ENCODE measurements around the gene ATF7IP. TPM values are rescaled to one million over a fixed set of nuclear protein-coding genes. Genes with fewer than 3 reads are reported as not detected.

Gene ATF7IP
- polyA plus RNA-seq, 3 donors = 16.6 to 51.7 (median 19.2) TPM

- intact Hi-C loops (cut with micrococcal nuclease) = no loop called here
- Histone ChIP-seq H4K20me1 (ENCODE audit: insufficient read depth, low read length) (no peaks in the 10 kb centered on the region), H3K79me2 (ENCODE audit: insufficient read depth, low read length) (no peaks in the 10 kb centered on the region), H3K4me3 (replicated peaks in 1 of 3; ENCODE audit: low read depth in 2 of 3, low read length in 3 of 3) (no peak overlapping the region), H3K9ac (ENCODE audit: insufficient read depth, low read length, poor library complexity, severe bottlenecking) (no peak overlapping the region), H3K9me3 (replicated peaks in 1 of 2; ENCODE audit: control insufficient read depth in 1 of 2, insufficient read depth in 1 of 2, low read length in 2 of 2) (no peaks in the 10 kb centered on the region), H3K27me3 (ENCODE audit: control insufficient read depth in 2 of 2, insufficient read depth in 2 of 2, low read length in 2 of 2) (no peaks in the 10 kb centered on the region), H3K4me1 (ENCODE audit: control insufficient read depth in 1 of 2, insufficient read depth in 2 of 2, low read length in 2 of 2) (peaks cover 2 to 6% of the 10 kb centered on the region in 2 donors), H3K4me2 (replicated peaks; ENCODE audit: extremely low read depth, low read length, poor library complexity, severe bottlenecking) (no peak overlapping the region), H3K36me3 (replicated peaks in 1 of 2; ENCODE audit: control insufficient read depth in 1 of 2, insufficient read depth in 2 of 2, low read length in 2 of 2) (no peaks in the 10 kb centered on the region), H3K27ac (ENCODE audit: low read depth in 1 of 2, low read length in 2 of 2) (no peak overlapping the region), H2AFZ (ENCODE audit: insufficient read depth, low read depth, low read length, poor library complexity, severe bottlenecking) (no peak overlapping the region)
- Mint-ChIP-seq H3K27ac (no peak overlapping the region), H3K4me1 (peaks cover under 1% of the 10 kb centered on the region), H3K36me3 (no peaks in the 10 kb centered on the region), H3K27me3 (ENCODE audit: low read depth in 3 of 3) (peaks cover 2 to 9% (median 2%) of the 10 kb centered on the region in 3 donors), H3K9me3 (peaks cover 1 to 6% (median 2%) of the 10 kb centered on the region in 7 donors), H3K4me3 (no peak overlapping the region)
- no peak for TF ChIP-seq CTCF (IDR thresholded peaks at IDR 0.05)
- DNase-seq = no peak
Measured at GRCh38 chr12:14322403-14322802, 43.1 kb upstream of the ATF7IP start.

GRCh38 chr12:14325716-14326343 is 39.7 kb upstream of the ATF7IP start:
- WGBS (ENCODE audit: insufficient coverage) = 89% methylated on average over 5 of the region's 11 CpGs
- no peak for TF ChIP-seq CTCF (IDR thresholded peaks at IDR 0.05)
- H3K36me3 ChIP-seq (replicated peaks in 1 of 2; ENCODE audit: control insufficient read depth in 1 of 2, insufficient read depth in 2 of 2, low read length in 2 of 2) = no peaks in the 10 kb centered on the region
- no peaks in the 10 kb centered on the region for H3K79me2 ChIP-seq (ENCODE audit: insufficient read depth, low read length)
- H4K20me1 ChIP-seq (ENCODE audit: insufficient read depth, low read length) = no peaks in the 10 kb centered on the region
- no peaks in the 10 kb centered on the region for H3K9me3 ChIP-seq (replicated peaks in 1 of 2; ENCODE audit: control insufficient read depth in 1 of 2, insufficient read depth in 1 of 2, low read length in 2 of 2)
- H3K36me3 Mint-ChIP-seq = no peaks in the 10 kb centered on the region
- DNase-seq = no peak
- no peak overlapping the region for H3K27ac Mint-ChIP-seq
- peaks cover 2 to 7% (median 3%) of the 10 kb centered on the region in 3 donors for H3K27me3 Mint-ChIP-seq (ENCODE audit: low read depth in 3 of 3)
- H2AFZ ChIP-seq (ENCODE audit: insufficient read depth, low read depth, low read length, poor library complexity, severe bottlenecking) = no peak overlapping the region
- no peak overlapping the region for H3K4me3 ChIP-seq (replicated peaks in 1 of 3; ENCODE audit: low read depth in 2 of 3, low read length in 3 of 3)
- no peaks in the 10 kb centered on the region for H3K27me3 ChIP-seq (ENCODE audit: control insufficient read depth in 2 of 2, insufficient read depth in 2 of 2, low read length in 2 of 2)
- H3K4me3 Mint-ChIP-seq = no peak overlapping the region
- H3K27ac ChIP-seq (ENCODE audit: low read depth in 1 of 2, low read length in 2 of 2) = no peak overlapping the region
- H3K4me1 Mint-ChIP-seq = peaks cover 10% of the 10 kb centered on the region
- H3K9me3 Mint-ChIP-seq = peaks cover 0 to 15% (median 13%) of the 10 kb centered on the region in 7 donors
- intact Hi-C loops (cut with micrococcal nuclease) = no loop called here
- H3K4me2 ChIP-seq (replicated peaks; ENCODE audit: extremely low read depth, low read length, poor library complexity, severe bottlenecking) = no peak overlapping the region
- no peak overlapping the region for H3K9ac ChIP-seq (ENCODE audit: insufficient read depth, low read length, poor library complexity, severe bottlenecking)
- peaks cover 10 to 17% of the 10 kb centered on the region in 2 donors for H3K4me1 ChIP-seq (ENCODE audit: control insufficient read depth in 1 of 2, insufficient read depth in 2 of 2, low read length in 2 of 2)
